Inflammatory macrophage (primary cell): ENCODE measurements around the gene CHMP6.

Experiments used
- DNase-seq, 2 donors: peaks; one replicate each; pipeline ENCODE4 v3.0.0-alpha.2; 2020 to 2022

Gene CHMP6

GRCh38 chr17:81032641-81033480 is 41.2 kb downstream of the CHMP6 start:
- DNase-seq, result no peak

GRCh38 chr17:81033535-81034167 is 42.0 kb downstream of the CHMP6 start:
- peak; percentile 64 to 79 for DNase-seq

- DNase-seq, result no peak
Observed at GRCh38 chr17:81034168-81034777, 42.6 kb downstream of the CHMP6 start.

GRCh38 chr17:81034779-81035520 is 43.3 kb downstream of the CHMP6 start, which contains the start of gene BAIAP2:
BAIAP2 (plus strand) TSS chr17:81035151; CDS start chr17:81035255, 104 bp downstream.
- peak; percentile 94 to 96 for DNase-seq

- DNase-seq, result peak; percentile 4 to 17
Observed at GRCh38 chr17:81035521-81036196, 44.0 kb downstream of the CHMP6 start.

GRCh38 chr17:81036197-81036941 is 44.7 kb downstream of the CHMP6 start:
- DNase-seq, result peak; percentile 17 to 40

GRCh38 chr17:81037026-81037797 is 45.6 kb downstream of the CHMP6 start:
- DNase-seq, result no peak

GRCh38 chr17:81037798-81038733 is 46.4 kb downstream of the CHMP6 start:
- no peak for DNase-seq

- no peak for DNase-seq
Observed at GRCh38 chr17:81039096-81039495, 47.5 kb downstream of the CHMP6 start.

GRCh38 chr17:81039854-81040758 is 48.5 kb downstream of the CHMP6 start:
- peak in 1 of 2 donors; percentile 39 for DNase-seq

GRCh38 chr17:81040791-81041337 is 49.2 kb downstream of the CHMP6 start:
- no peak for DNase-seq

- no peak for DNase-seq
Observed at GRCh38 chr17:81042606-81043005, 51.0 kb downstream of the CHMP6 start.

GRCh38 chr17:81043319-81043724 is 51.7 kb downstream of the CHMP6 start:
- DNase-seq, result no peak

GRCh38 chr17:81043725-81044427 is 52.2 kb downstream of the CHMP6 start:
- no peak for DNase-seq

GRCh38 chr17:81044428-81044763 is 52.8 kb downstream of the CHMP6 start:
- no peak for DNase-seq

GRCh38 chr17:81044764-81045589 is 53.3 kb downstream of the CHMP6 start:
- DNase-seq, result no peak
